HG02763 (cell line): ENCODE results near the gene CIB2.
"Not testable (repeated sequence)": the region's sequence is repeated elsewhere in the genome, so short reads cannot be mapped to it uniquely, and the experiment has no call there.

Source experiments
- ATAC-seq: cut with Tn5 transposase; IDR thresholded peaks from one replicate; pipeline ENCODE4 v1.9.1; 2021; ENCODE audit warnings: mild to moderate bottlenecking, moderate library complexity; ENCODE audit not compliant: unreplicated experiment

CIB2 gene

GRCh38 chr15:78131295-78132061, at the start of gene CIB2:
TSS of gene CIB2 (minus strand) at chr15:78131445. CDS start at chr15:78131215, 230 bp downstream.
- ATAC-seq: peak; percentile 80

- ATAC-seq: no peak
Measured at GRCh38 chr15:78179906-78180305, 48.7 kb upstream of the CIB2 start.

- no peak for ATAC-seq
Measured at GRCh38 chr15:78179286-78179840, 48.1 kb upstream of the CIB2 start.

- ATAC-seq: no peak
Measured at GRCh38 chr15:78178064-78178463, 46.8 kb upstream of the CIB2 start.

- ATAC-seq: no peak
Measured at GRCh38 chr15:78177447-78177873, 46.2 kb upstream of the CIB2 start.

- no peak for ATAC-seq
Measured at GRCh38 chr15:78175330-78175729, 44.1 kb upstream of the CIB2 start.

- ATAC-seq: no peak
Measured at GRCh38 chr15:78174401-78174800, 43.2 kb upstream of the CIB2 start.

- ATAC-seq: no peak
Measured at GRCh38 chr15:78171864-78172472, 40.7 kb upstream of the CIB2 start.

- no peak for ATAC-seq
Measured at GRCh38 chr15:78170848-78171773, 39.9 kb upstream of the CIB2 start.

GRCh38 chr15:78168608-78169007, 37.4 kb upstream of the CIB2 start:
- no peak for ATAC-seq

GRCh38 chr15:78167227-78167888, 36.1 kb upstream of the CIB2 start:
- peak; percentile 56 for ATAC-seq

- ATAC-seq: no peak
Measured at GRCh38 chr15:78164010-78164409, 32.8 kb upstream of the CIB2 start.

- ATAC-seq: no peak
Measured at GRCh38 chr15:78162038-78162437, 30.8 kb upstream of the CIB2 start.

- no peak for ATAC-seq
Measured at GRCh38 chr15:78159395-78159794, 28.1 kb upstream of the CIB2 start.

- ATAC-seq: no peak
Measured at GRCh38 chr15:78157203-78157602, 26.0 kb upstream of the CIB2 start.

GRCh38 chr15:78156653-78157052, 25.4 kb upstream of the CIB2 start:
- ATAC-seq: no peak

GRCh38 chr15:78155355-78155939, 24.2 kb upstream of the CIB2 start:
- no peak for ATAC-seq

GRCh38 chr15:78154955-78155354, 23.7 kb upstream of the CIB2 start:
- no peak for ATAC-seq

GRCh38 chr15:78151075-78151474, 19.8 kb upstream of the CIB2 start:
- not testable (repeated sequence) for ATAC-seq
